D721Med (cell line): ENCODE data around the gene MROH7.

Source experiments
- DNase-seq: peaks from one replicate; pipeline ENCODE4 v3.0.0; 2011; ENCODE audit warnings: low spot score; ENCODE audit not compliant: insufficient read length
- FAIRE-seq: peaks from 2 replicates; lab custom pipeline; 2011; peaks lifted over from hg19 to GRCh38; lab: Jason Lieb, UNC
- CTCF ChIP-seq: IDR thresholded peaks from 2 replicates; pipeline ENCODE4 v1.5.1; 2012; ENCODE audit warnings: mild to moderate bottlenecking, control low read depth; ENCODE audit not compliant: insufficient read depth; ENCODE audit errors: missing control alignments

The MROH7 gene

GRCh38 chr1:54652168-54652567, 10.6 kb downstream of the MROH7 start:
- no peak for FAIRE-seq
- DNase-seq, result no peak

GRCh38 chr1:54653036-54653435, 11.4 kb downstream of the MROH7 start:
- TF ChIP-seq CTCF, result no peak
- FAIRE-seq (no peak), DNase-seq (no peak)

More at GRCh38 chr1:54652168-54652567, 10.6 kb downstream of the MROH7 start:
- TF ChIP-seq CTCF, result no peak

GRCh38 chr1:54658164-54658913, 16.8 kb downstream of the MROH7 start:
- DNase-seq (no peak), FAIRE-seq (no peak)
- TF ChIP-seq CTCF, result no peak

GRCh38 chr1:54663725-54664124, 22.1 kb downstream of the MROH7 start:
- peak; percentile 10 for TF ChIP-seq CTCF
- no peak for FAIRE-seq
- no peak for DNase-seq

- FAIRE-seq, result no peak
- no peak for TF ChIP-seq CTCF
- DNase-seq, result no peak
Observed at GRCh38 chr1:54664364-54664763, 22.8 kb downstream of the MROH7 start.

GRCh38 chr1:54665852-54666251, 24.3 kb downstream of the MROH7 start:
- TF ChIP-seq CTCF, result no peak
- FAIRE-seq (no peak), DNase-seq (no peak)

- no peak for TF ChIP-seq CTCF
- FAIRE-seq (no peak), DNase-seq (no peak)
Observed at GRCh38 chr1:54666333-54666732, 24.7 kb downstream of the MROH7 start.
